Measurements from ENCODE around the gene LTK.

GRCh38 chr15:41511331-41511898, 2.2 kb downstream of the LTK start:
- no peak for TF ChIP-seq POLR2A (IDR thresholded peaks at IDR 0.05; ENCODE audit: borderline replicate concordance, extremely low read depth, insufficient read depth, insufficient read length)
- no peak for TF ChIP-seq EZH2 (IDR thresholded peaks at IDR 0.05)

All from HCT116 (cell line).